ENCODE measurements around the gene GDF7. TPM values are rescaled to one million over a fixed set of nuclear protein-coding genes. Genes with fewer than 3 reads are reported as not detected.

Gene GDF7
- polyA plus RNA-seq, 1 donor: 0.13 TPM

GRCh38 chr2:20689428-20690264 is 22.7 kb downstream of the GDF7 start:
- Histone ChIP-seq H3K4me3 (ENCODE audit: low read length) (no peak overlapping the region), H3K4me1 (ENCODE audit: control insufficient read depth, insufficient read depth, low read length) (no peaks in the 10 kb centered on the region), H3K27ac (ENCODE audit: low read length) (no peak overlapping the region), H3K27me3 (ENCODE audit: control insufficient read depth, insufficient read depth, low read length) (no peaks in the 10 kb centered on the region), H3K36me3 (ENCODE audit: control insufficient read depth, insufficient read depth, low read length) (peaks cover 39% of the 10 kb centered on the region), H3K9me3 (ENCODE audit: control insufficient read depth, low read depth, low read length) (no peaks in the 10 kb centered on the region)
- peak in 1 of 2 donors; percentile 28 for DNase-seq
- 20% methylated on average over 1 of the region's 11 CpGs for WGBS (ENCODE audit: insufficient coverage, low lambda C conversion rate)

- no peaks in the 10 kb centered on the region for H3K9me3 ChIP-seq (ENCODE audit: control insufficient read depth, low read depth, low read length)
- H3K27ac ChIP-seq (ENCODE audit: low read length): no peak overlapping the region
- no peak overlapping the region for H3K4me3 ChIP-seq (ENCODE audit: low read length)
- H3K27me3 ChIP-seq (ENCODE audit: control insufficient read depth, insufficient read depth, low read length): no peaks in the 10 kb centered on the region
- WGBS (ENCODE audit: insufficient coverage, low lambda C conversion rate): 40% methylated on average over 1 of the region's 6 CpGs
- H3K36me3 ChIP-seq (ENCODE audit: control insufficient read depth, insufficient read depth, low read length): peaks cover 32% of the 10 kb centered on the region
- no peak for DNase-seq
- H3K4me1 ChIP-seq (ENCODE audit: control insufficient read depth, insufficient read depth, low read length): no peaks in the 10 kb centered on the region
Measured at GRCh38 chr2:20691076-20691734, 24.3 kb downstream of the GDF7 start.

GRCh38 chr2:20692081-20692480 is 25.1 kb downstream of the GDF7 start:
- no peak for DNase-seq
- Histone ChIP-seq H3K4me3 (ENCODE audit: low read length) (no peak overlapping the region), H3K27ac (ENCODE audit: low read length) (no peak overlapping the region), H3K9me3 (ENCODE audit: control insufficient read depth, low read depth, low read length) (no peaks in the 10 kb centered on the region), H3K36me3 (ENCODE audit: control insufficient read depth, insufficient read depth, low read length) (peaks cover 25% of the 10 kb centered on the region), H3K4me1 (ENCODE audit: control insufficient read depth, insufficient read depth, low read length) (no peaks in the 10 kb centered on the region), H3K27me3 (ENCODE audit: control insufficient read depth, insufficient read depth, low read length) (no peaks in the 10 kb centered on the region)
- WGBS (ENCODE audit: insufficient coverage, low lambda C conversion rate): no CpG with 5 or more reads among the region's 2 CpGs

- no peak overlapping the region for H3K27ac ChIP-seq (ENCODE audit: low read length)
- H3K9me3 ChIP-seq (ENCODE audit: control insufficient read depth, low read depth, low read length): no peaks in the 10 kb centered on the region
- no peaks in the 10 kb centered on the region for H3K27me3 ChIP-seq (ENCODE audit: control insufficient read depth, insufficient read depth, low read length)
- no peak for DNase-seq
- WGBS (ENCODE audit: insufficient coverage, low lambda C conversion rate): no CpG with 5 or more reads among the region's 3 CpGs
- H3K4me1 ChIP-seq (ENCODE audit: control insufficient read depth, insufficient read depth, low read length): no peaks in the 10 kb centered on the region
- H3K4me3 ChIP-seq (ENCODE audit: low read length): no peak overlapping the region
- peaks cover 21% of the 10 kb centered on the region for H3K36me3 ChIP-seq (ENCODE audit: control insufficient read depth, insufficient read depth, low read length)
Measured at GRCh38 chr2:20693317-20693716, 26.4 kb downstream of the GDF7 start.

- Histone ChIP-seq H3K36me3 (ENCODE audit: control insufficient read depth, insufficient read depth, low read length) (peaks cover 23% of the 10 kb centered on the region), H3K27me3 (ENCODE audit: control insufficient read depth, insufficient read depth, low read length) (no peaks in the 10 kb centered on the region), H3K9me3 (ENCODE audit: control insufficient read depth, low read depth, low read length) (no peaks in the 10 kb centered on the region), H3K27ac (ENCODE audit: low read length) (no peak overlapping the region), H3K4me1 (ENCODE audit: control insufficient read depth, insufficient read depth, low read length) (no peaks in the 10 kb centered on the region), H3K4me3 (ENCODE audit: low read length) (no peak overlapping the region)
- no CpG with 5 or more reads among the region's 2 CpGs for WGBS (ENCODE audit: insufficient coverage, low lambda C conversion rate)
- no peak for DNase-seq
Measured at GRCh38 chr2:20696366-20696765, 29.4 kb downstream of the GDF7 start.

GRCh38 chr2:20697322-20697934 is 30.5 kb downstream of the GDF7 start:
- Histone ChIP-seq H3K27me3 (ENCODE audit: control insufficient read depth, insufficient read depth, low read length) (no peaks in the 10 kb centered on the region), H3K9me3 (ENCODE audit: control insufficient read depth, low read depth, low read length) (no peaks in the 10 kb centered on the region), H3K4me1 (ENCODE audit: control insufficient read depth, insufficient read depth, low read length) (no peaks in the 10 kb centered on the region), H3K36me3 (ENCODE audit: control insufficient read depth, insufficient read depth, low read length) (peaks cover 23% of the 10 kb centered on the region), H3K27ac (ENCODE audit: low read length) (no peak overlapping the region), H3K4me3 (ENCODE audit: low read length) (no peak overlapping the region)
- DNase-seq: no peak
- 100% methylated on average over 2 of the region's 2 CpGs for WGBS (ENCODE audit: insufficient coverage, low lambda C conversion rate)

GRCh38 chr2:20698916-20699613 is 32.1 kb downstream of the GDF7 start:
- Histone ChIP-seq H3K36me3 (ENCODE audit: control insufficient read depth, insufficient read depth, low read length) (peaks cover 16% of the 10 kb centered on the region), H3K27ac (ENCODE audit: low read length) (no peak overlapping the region)
- WGBS (ENCODE audit: insufficient coverage, low lambda C conversion rate): 90% methylated on average over 3 of the region's 4 CpGs

GRCh38 chr2:20702563-20702962 is 35.6 kb downstream of the GDF7 start:
- Histone ChIP-seq H3K27me3 (ENCODE audit: control insufficient read depth, insufficient read depth, low read length) (no peaks in the 10 kb centered on the region), H3K4me3 (ENCODE audit: low read length) (no peak overlapping the region), H3K9me3 (ENCODE audit: control insufficient read depth, low read depth, low read length) (no peaks in the 10 kb centered on the region), H3K36me3 (ENCODE audit: control insufficient read depth, insufficient read depth, low read length) (peaks cover 9% of the 10 kb centered on the region), H3K4me1 (ENCODE audit: control insufficient read depth, insufficient read depth, low read length) (no peaks in the 10 kb centered on the region), H3K27ac (ENCODE audit: low read length) (no peak overlapping the region)
- no CpG with 5 or more reads among the region's 5 CpGs for WGBS (ENCODE audit: insufficient coverage, low lambda C conversion rate)
- DNase-seq: no peak

More at GRCh38 chr2:20698916-20699613, 32.1 kb downstream of the GDF7 start:
- H3K4me1 ChIP-seq (ENCODE audit: control insufficient read depth, insufficient read depth, low read length): no peaks in the 10 kb centered on the region
- H3K4me3 ChIP-seq (ENCODE audit: low read length): no peak overlapping the region
- H3K9me3 ChIP-seq (ENCODE audit: control insufficient read depth, low read depth, low read length): no peaks in the 10 kb centered on the region
- no peak for DNase-seq
- no peaks in the 10 kb centered on the region for H3K27me3 ChIP-seq (ENCODE audit: control insufficient read depth, insufficient read depth, low read length)

GRCh38 chr2:20704886-20705285 is 37.9 kb downstream of the GDF7 start:
- WGBS (ENCODE audit: insufficient coverage, low lambda C conversion rate): 83% methylated on average over 1 of the region's 1 CpG
- Histone ChIP-seq H3K4me1 (ENCODE audit: control insufficient read depth, insufficient read depth, low read length) (no peaks in the 10 kb centered on the region), H3K4me3 (ENCODE audit: low read length) (no peak overlapping the region), H3K27ac (ENCODE audit: low read length) (no peak overlapping the region), H3K36me3 (ENCODE audit: control insufficient read depth, insufficient read depth, low read length) (peaks cover 3% of the 10 kb centered on the region), H3K9me3 (ENCODE audit: control insufficient read depth, low read depth, low read length) (no peaks in the 10 kb centered on the region), H3K27me3 (ENCODE audit: control insufficient read depth, insufficient read depth, low read length) (no peaks in the 10 kb centered on the region)
- no peak for DNase-seq

GRCh38 chr2:20706217-20706616 is 39.3 kb downstream of the GDF7 start:
- no peak overlapping the region for H3K4me3 ChIP-seq (ENCODE audit: low read length)
- DNase-seq: no peak
- no peaks in the 10 kb centered on the region for H3K36me3 ChIP-seq (ENCODE audit: control insufficient read depth, insufficient read depth, low read length)
- no peaks in the 10 kb centered on the region for H3K9me3 ChIP-seq (ENCODE audit: control insufficient read depth, low read depth, low read length)
- no peaks in the 10 kb centered on the region for H3K4me1 ChIP-seq (ENCODE audit: control insufficient read depth, insufficient read depth, low read length)
- no CpG with 5 or more reads among the region's 2 CpGs for WGBS (ENCODE audit: insufficient coverage, low lambda C conversion rate)
- no peak overlapping the region for H3K27ac ChIP-seq (ENCODE audit: low read length)
- H3K27me3 ChIP-seq (ENCODE audit: control insufficient read depth, insufficient read depth, low read length): no peaks in the 10 kb centered on the region
